ENCODE measurements around the gene PPM1H.
"Not testable (repeated sequence)": the region's sequence is repeated elsewhere in the genome, so short reads cannot be mapped to it uniquely, and the experiment has no call there.

PPM1H gene

DNA sequence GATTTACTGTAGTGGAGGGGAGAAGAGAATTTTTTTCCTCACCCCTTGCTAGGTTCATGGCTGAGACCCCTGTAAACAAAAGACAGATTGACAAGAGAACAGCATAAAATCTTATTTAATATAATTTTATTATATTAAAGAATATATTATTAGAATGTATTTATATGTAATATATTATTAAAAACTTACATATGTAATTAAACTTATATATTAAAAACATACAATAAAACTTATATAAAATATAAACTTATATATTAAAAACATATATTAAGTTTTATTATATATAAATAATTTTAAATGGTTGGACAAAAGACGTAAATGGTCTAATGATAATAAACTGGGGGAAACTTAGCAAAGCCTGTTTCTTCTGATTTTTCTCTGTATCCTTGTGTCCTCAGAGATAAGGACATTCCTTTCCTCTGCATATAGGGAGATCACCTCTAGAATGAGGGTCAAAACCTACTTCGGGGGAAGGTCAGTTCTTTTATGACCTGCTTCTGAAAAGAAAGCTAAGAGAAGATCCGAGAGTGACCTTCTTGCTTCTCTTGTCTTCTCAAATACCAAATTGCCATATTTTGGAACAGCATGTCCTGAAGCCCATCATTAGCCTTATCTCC lies 8.9 kb upstream of the PPM1H start:
- DNase-seq (ENCODE audit: low read depth) = no peak

DNA sequence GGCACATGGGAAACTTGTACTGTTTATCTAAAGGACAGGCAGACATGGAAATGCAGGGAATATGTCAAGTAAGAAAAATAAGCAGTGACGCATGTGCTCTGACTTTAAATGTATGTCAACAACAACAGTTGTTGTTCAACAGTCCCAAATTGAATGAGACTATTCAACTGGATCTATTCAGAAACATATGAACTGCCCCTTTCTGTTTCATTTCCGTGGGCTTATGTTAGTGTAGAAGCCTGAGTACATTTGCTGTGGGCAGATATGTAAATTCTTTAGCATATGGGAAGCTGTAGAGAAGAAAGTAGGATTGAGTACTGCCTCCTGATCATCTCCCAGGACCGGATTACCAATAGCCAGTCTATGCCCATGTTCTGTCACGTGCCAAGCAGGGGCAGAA lies 7.4 kb upstream of the PPM1H start:
- DNase-seq (ENCODE audit: low read depth) = not testable (repeated sequence)

DNA sequence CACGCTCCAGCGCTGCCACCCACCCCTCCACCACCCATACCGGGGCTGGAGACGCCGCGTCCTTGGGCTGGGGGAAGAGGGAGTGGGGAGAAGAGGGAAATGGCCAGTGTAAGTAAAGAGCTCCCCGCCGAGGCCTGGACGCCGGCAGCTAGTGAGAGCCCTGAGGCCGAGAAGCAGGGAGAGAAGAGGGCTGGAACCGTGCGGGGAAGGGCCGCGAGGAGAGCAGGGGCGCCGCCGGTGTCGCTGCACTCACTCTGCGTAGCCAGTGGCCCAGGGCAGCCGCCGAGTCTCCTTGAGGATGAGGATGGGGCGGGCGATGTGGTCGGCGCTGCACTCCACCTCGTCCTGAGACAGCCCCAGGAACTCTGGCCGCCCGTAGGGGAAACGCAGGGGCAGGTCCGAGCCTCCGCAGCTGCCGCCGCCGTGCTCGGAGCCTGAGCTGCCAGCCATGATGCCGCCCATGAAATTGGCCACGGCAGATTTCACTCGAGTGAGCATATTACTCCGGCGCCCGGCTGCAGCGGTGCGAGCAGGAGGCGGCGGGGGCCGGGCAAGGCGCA lies 631 bp downstream of the PPM1H start:
- DNase-seq (ENCODE audit: low read depth) = no peak

DNA sequence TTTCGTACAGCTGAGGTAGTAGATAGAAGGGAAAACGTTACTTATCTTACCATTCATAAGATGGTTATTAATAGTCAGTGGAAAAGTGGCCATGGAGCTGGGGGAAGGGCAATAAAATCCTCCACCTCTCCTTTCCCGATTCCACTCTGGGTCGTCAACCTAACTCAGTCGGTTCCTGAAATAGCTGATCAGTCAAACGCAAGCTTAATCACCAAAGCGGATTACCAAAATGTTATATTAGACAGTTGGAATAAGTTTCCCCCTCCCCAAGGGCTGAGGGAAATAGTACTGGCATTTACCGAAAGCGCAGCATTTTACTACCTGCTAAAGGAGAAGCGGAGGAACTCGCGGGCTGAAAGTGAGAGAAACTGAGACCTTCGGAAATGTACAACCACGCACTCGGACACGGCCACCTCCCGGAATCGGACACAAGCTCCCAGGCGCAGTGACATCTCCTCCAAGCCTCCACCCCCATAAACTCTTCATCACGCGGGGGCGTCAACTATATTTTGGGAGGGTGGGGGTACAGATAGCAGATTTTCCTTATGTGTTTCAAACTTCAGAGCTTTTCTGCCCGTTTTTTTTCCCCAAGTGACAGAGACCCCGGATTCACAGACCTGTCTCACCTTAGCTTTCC lies 1.2 kb downstream of the PPM1H start:
- DNase-seq (ENCODE audit: low read depth) = no peak

DNA sequence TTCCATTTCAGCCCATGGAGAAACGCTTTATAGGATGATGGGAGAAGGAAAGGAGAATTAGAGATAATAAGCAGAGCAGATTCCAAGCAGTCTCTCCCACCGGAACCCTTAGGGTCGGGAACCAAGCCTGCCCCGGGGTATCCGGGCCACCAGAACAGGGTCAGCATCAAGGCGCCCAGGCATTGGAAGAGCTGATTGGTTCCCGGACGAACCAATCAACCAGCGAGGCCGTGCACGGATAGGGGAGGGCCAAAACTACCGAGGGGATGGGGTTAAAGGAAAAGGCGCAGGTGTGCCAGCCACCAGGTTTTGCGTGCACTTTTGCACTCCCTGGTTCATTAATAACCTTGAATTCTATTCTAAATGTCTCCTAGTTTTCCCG lies 1.7 kb downstream of the PPM1H start:
- DNase-seq (ENCODE audit: low read depth) = no peak

DNA sequence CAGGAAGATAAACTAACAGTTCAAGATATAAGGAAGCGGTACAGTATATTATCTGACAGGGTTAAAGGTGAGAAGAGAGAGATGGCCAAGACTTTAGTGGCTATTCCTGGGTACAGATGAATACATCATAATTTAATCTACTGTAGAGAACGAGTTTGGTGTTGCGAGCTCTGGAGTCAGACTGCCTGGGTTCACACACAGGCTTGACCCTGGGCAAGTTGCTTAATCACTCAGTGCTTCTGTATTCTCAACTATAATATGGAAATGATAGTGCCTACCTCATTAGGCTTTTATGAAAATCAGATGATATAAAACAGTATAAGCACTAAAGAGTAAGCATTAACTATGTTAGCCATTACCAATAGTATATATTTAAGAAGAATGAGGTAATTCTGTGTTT lies 3.5 kb downstream of the PPM1H start:
- DNase-seq (ENCODE audit: low read depth) = no peak

DNA sequence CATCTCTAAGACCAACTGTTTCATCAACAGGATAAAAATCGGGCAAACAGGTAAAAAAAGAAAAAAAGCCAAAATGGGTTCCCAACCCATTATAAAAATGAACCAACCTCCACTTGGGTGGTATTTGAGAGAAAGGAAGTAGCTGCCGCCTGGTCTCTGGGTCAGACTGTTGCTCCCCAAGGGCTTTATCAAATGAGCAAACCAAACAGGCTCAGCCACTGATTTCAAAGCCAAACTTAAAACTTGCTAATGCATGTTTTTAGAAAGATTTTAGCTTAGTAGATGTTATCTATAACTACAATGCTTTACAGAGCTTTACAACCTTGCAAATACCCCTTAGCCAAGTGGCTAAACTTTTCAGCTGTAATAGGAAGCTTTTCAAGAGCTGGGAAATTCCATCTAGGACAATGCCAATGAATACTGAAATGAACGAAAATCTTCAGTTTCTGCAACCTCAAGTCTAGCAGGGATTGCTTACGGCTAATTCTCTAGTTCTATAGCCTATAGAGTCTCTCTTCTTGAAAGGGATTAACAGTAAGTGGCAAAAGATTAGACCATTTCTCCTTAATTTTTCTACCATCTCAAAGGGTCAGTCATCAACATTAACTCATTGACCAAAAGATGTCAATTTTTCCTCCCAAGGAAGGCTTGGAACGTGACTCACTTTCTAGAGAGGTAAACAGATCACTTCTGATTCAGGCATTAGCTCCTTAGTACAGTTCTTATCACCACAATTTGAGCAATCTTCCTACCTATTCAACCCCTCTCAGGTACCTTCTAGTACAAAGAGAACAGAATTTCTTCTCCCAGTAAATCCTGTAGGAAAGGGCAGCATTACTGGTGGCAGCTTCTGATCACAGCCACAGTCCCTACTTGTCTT lies 4.2 kb downstream of the PPM1H start:
- DNase-seq (ENCODE audit: low read depth) = no peak

DNA sequence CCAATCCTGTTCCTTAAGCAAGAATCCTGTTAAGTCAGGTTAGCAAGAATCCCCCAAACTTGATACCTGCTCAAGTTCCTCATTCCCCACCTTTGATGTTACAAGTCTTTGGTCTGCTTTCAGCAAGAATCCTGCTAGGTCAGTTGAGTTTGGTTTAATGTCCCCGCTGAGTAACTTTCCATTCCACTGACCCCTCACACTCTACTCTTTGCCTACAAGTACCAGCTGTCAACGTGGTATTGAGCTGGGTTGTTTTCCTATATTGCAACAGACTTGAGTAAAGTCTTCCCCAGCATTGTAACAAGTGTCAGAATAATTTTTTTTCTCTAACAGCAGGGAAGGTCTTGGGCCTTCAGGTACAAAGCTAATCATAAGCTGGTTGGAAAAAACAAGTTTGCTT lies 6.3 kb downstream of the PPM1H start:
- no peak for DNase-seq (ENCODE audit: low read depth)

DNA sequence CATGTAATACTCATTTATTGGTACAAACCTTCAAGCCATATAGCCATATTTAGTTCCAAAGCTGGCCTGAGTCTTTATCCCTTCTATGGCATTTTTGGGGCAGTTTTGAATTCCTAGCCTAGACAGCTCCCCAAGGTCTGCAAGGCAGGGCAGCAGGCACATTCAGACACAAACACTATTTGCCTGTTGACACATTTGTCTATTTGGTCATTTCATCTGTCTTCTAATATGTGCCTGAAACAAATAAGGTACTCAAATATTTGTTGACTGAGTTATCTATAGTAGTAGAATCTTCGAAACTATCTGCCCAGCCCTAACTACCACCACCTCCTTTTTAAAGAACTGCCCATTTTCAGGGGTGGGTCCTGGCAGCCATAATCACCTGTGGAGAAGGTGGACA lies 9.3 kb downstream of the PPM1H start:
- DNase-seq (ENCODE audit: low read depth) = no peak

DNA sequence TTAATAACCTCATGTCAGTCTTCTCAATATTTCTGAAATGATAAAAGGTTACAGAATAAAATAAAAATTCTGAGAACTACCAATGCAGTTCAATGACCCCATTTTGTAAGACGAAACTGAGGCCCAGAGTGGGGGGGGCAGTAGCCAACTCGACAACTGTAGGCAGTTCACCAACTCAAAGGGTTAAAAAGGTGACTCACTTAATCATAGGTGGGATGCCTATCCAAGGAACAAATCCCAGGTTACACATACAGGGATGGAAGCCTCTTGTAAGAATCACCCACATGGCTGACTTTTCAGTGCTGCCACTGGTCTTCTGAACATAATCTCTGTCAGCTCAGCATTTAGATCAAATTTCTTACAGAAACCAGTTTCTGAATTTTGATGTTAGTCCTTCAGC lies 10.9 kb downstream of the PPM1H start:
- no peak for DNase-seq (ENCODE audit: low read depth)

DNA sequence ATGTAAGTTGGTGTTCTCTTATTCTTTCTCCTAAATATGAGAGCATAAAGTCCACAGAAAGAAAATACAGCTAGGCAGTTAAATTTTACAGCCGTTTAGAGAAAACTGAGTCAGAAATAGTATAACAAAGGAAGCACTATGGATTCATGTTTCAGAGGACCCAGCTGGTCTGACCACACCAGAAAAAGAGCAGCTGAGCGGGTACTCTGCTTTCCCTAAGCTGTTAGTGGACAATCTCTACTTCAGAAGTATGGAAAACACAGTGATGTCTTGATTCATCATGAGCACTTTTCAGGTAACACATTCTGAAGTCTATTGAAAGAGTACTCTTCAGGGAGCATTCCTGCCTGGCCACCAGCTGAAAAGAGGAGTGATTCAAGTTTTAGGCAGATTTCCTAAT lies 12.4 kb downstream of the PPM1H start:
- DNase-seq (ENCODE audit: low read depth) = no peak

DNA sequence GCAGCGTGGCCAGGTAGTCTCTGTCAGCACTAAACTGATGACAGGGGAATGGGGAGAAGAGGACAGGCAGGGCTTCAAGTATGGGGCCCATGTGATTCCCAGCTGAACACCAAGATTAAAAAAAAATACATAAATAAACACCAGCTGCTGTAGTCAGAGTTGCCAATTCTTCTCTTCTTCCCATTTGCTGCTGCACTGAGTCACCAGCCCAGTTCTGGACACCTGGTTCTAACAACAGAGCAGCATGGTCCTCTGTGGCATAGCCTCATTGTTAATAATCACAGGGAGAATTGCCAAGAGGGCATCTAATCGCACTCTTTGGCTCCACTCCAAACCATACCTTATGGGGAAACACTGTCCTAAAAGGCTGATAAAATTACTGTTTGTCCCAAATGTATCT lies 15.1 kb downstream of the PPM1H start:
- DNase-seq (ENCODE audit: low read depth) = no peak

DNA sequence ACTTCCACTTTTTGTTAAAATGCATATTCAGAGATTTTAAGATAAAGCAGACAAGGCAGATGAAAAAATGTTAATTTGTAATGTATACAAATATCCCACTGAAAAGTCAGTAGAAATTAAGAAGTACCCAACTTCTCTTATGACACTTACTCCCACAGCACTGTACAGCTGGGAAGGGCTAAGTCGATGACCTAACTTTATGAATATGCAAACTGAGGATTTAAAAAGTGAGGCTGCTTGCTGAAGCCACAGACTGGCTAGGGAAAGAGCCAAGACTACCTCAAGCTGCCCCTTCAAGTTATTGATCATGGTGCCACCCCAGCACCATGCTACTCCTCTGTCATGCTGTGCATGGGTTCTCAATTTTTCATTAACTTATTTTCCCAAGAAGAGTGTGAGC lies 17.0 kb downstream of the PPM1H start:
- DNase-seq (ENCODE audit: low read depth) = no peak

DNA sequence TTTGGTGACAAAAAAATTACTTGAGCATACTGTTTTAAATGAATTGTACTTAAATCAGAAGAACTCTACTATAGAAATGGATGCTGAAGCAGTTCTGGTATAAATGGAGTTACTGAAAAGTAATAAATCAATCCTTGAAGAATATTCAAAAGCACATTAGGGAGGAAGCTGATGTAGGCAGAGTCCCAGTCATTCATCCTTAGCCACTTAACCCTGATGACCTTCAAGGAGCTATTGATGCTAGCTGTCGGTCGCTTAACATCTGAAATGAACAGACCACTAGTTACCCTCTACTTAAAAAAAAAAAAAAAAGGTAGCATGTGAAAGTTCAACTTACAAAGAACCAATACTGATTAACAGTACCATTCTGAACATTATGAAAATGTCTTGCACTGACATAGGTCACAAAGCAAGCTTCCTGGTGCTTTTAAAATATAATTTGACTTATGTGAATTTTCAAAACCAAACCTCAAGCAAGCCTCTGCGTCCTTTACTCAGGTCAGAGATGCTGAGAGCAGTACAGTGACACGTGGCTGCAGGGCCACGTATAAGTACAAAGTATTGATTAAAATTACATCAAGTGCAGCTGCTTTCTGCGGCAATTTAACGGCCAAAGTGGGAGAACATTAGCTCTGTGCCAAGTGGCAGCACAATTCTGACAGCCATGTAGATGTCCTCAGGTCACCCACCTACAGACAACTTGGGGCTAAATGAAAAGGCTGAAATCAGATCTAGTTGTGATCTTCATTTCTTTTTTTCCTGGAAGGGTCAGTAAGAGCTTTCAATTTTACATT lies 18.1 kb downstream of the PPM1H start:
- DNase-seq (ENCODE audit: low read depth) = no peak

DNA sequence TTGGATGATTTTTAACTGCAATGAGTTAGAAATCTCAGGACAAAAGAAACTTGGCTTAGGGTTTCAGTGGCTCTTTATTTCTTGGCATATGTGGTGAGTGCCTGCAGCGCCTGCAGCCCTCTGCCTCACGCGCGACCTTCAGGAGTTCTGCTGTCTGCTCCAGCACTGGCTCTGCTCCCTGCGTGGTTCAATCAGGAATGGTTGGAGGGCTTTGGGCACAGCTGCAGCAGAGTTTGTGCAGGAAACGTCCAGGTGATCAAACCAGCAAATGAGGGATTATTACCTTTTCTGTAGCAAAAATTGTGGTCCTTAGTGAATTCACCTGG lies 19.8 kb downstream of the PPM1H start:
- no peak for DNase-seq (ENCODE audit: low read depth)

DNA sequence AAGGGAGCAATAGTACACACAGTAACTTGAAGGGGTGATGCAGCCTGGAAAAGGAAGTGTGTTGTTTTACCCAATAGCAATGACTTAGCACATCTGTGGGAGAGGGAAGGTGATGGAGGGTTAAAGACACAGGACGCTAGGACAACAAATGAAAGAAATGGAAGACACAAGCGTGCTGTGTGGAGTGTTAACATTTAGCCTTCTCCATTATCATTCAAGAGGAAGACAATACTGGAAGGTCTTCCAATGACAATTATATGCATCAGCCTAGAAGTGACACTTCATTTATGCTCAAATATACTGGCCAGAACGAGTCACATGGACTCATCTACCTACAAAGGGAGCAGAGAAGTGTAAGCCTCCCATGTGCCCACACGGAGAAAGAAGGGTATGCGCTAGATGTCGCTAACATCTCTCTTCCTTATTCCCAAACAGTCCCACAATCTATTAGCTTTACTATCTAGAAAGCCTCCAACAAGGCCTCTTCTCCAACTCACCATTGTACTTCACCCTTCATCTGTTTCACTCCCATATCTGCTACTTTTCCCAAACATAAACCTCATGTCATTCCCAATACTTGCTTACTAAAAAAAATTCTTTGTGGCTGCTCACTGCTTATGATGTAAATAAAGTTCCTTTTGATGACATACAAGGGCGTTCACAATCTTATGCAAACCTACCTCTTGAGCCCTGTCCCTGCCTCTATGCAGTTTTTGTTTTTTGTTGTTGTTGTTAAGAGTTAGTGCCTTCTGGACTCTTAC lies 20.3 kb downstream of the PPM1H start:
- DNase-seq (ENCODE audit: low read depth) = no peak

DNA sequence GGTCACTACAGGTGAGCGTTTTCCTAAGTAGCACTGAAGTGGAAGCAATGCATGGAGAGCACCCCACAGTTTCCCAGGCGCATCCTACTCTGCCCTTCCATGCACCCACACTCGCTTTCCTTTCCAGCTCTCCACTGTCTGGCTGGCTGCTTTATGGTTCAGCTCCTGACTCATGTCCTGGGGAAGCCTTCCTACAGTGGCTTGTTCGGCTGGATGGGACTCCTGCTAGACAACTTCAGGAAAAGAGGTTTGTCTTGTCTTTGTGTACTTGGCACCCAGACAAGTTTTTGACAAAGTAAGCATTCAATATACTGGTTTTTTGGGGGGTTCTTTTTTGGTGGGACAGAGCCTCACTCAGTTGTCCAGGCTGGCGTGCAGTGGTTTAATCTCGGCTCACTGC lies 21.6 kb downstream of the PPM1H start:
- DNase-seq (ENCODE audit: low read depth) = no peak

DNA sequence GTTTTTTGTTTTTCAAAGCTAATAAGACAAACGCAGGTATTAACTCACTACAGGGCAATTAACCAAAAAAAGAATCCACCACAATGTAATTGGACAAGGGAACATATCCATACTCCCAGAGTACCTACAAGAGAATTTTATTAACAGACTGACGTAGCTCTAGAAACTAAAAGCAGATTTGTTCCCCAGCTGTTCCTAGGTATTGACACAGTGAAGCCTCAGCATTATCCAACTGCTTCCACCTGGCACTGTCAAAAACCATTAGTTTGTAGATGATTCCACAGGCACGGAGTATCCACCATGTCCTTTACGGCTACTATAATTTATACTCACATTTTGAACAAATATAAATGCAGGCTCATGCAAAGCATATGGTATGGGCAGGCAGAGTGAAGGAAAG lies 22.3 kb downstream of the PPM1H start:
- no peak for DNase-seq (ENCODE audit: low read depth)

DNA sequence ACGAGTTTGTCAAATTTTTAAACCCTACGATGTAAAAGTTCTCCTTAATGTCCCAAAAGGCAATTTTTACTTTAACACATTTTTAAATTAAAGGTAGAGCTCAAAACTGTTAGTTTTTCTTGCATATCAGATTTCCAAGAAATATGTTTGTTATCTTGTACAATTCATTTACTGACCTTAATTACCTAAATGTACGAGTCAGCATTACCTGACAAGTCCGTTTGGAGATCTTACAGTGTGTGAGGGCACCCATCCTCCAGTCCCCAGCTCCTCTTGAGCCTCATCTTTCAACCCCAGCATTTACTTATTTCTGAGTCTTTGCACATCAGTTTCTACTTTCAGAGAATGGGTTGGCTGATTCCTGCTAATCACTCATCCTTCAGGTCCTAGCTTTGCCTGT lies 23.7 kb downstream of the PPM1H start:
- DNase-seq (ENCODE audit: low read depth) = no peak

DNA sequence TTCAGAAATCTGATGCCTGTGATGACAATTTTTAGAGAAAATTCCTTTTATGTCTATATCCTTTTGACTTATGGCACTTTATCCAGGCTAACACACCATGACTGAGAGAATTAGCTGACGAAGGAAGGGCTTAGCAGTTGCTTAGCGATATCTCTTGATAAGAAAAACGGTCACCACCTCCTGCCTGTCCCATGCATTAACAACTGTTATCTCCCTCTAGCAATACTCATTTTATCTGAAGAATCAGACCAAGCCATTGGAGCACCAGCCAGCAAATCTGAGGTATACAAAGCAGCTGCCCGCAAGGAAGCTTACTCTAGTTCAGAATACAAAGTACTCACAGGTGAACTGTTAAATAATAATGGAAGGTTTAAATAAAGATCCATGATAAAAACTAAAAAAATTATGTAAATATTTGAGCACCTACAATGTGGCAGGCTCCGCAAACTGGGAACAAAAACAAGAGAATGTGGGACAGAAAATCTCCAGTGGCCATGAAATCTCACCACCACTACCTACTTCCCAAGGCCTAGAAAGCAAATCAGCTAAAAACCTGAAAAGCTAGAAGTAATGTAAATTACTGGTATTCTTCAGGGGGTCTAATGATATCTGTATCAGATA lies 24.3 kb downstream of the PPM1H start:
- no peak for DNase-seq (ENCODE audit: low read depth)

DNA sequence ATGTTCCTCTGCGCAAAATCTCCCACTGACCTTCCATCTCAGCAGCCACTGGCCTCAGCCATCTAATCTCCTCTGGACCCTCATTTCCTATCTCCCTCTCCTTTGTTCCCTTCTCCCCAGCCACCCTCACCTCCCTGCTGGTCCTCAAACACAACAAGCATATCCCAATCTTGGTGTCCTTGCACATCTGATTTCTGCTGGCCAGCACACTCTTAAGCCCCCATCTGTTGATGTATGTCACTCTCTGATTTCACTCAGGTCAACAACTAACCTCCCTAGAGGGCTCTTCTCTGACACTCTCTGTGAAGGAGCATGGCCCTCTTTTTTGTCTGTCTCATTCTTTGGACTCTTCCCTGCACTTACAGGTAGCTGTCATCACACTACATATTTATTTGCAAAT lies 25.6 kb downstream of the PPM1H start:
- DNase-seq (ENCODE audit: low read depth) = no peak

Data from stimulated activated CD8-positive, alpha-beta memory T cell treated with anti-CD3 and anti-CD28 coated beads, Interleukin-4, amount 100 ng/mL, for 24 hours (primary cell).